Measurements from ENCODE around the gene MYL12A. TPM values are rescaled to one million over a fixed set of nuclear protein-coding genes. Genes with fewer than 3 reads are reported as not detected.
A peak's percentile ranks its signal among the peaks of the same experiment; 100 is the strongest.

MYL12A gene
- total and polyA plus RNA-seq, 2 of the 8 experiments (the other 6 are each of a cell fraction or from before 2014, with no cell fraction given) = 188 to 247 TPM

- no peak for TF ChIP-seq ATF2 (IDR thresholded peaks at IDR 0.05; ENCODE audit: low read length)
- TF ChIP-seq CEBPB (IDR thresholded peaks at IDR 0.05; ENCODE audit: low read depth, low read length) = no peak
- TF ChIP-seq CHD1 (IDR thresholded peaks at IDR 0.05; ENCODE audit: low read depth, low read length) = peak; percentile 86
- TF ChIP-seq MAX (IDR thresholded peaks at IDR 0.05) = peak; percentile 46; the same call in 1 of the 2 replicates
- TF ChIP-seq NANOG (IDR thresholded peaks at IDR 0.05; ENCODE audit: insufficient read depth, low read depth, low read length, poor library complexity, severe bottlenecking) = no peak
- TF ChIP-seq HDAC2 (IDR thresholded peaks at IDR 0.05; ENCODE audit: borderline replicate concordance in 1 of 2, low read depth in 2 of 2, low read length in 2 of 2) = peak in 1 of 2 experiments; percentile 21; a peak in 1 of 4 replicates
- TF ChIP-seq TCF12 (IDR thresholded peaks at IDR 0.05; ENCODE audit: low read depth, low read length) = no peak
- peak; percentile 96 for TF ChIP-seq ASH2L (IDR thresholded peaks at IDR 0.05; ENCODE audit: low read length)
- peak; percentile 73 for TF ChIP-seq TAF1 (IDR thresholded peaks at IDR 0.05; ENCODE audit: low read depth, low read length)
- no peak for TF ChIP-seq RNF2 (IDR thresholded peaks at IDR 0.05; ENCODE audit: borderline replicate concordance, low read depth, low read length, missing control alignments, poor library complexity, severe bottlenecking)
- TF ChIP-seq BACH1 (IDR thresholded peaks at IDR 0.05; ENCODE audit: low read length) = no peak
- no peak for TF ChIP-seq EZH2 (IDR thresholded peaks at IDR 0.05; ENCODE audit: low read depth, low read length, severe bottlenecking)
- no peak for TF ChIP-seq FOSL1 (IDR thresholded peaks at IDR 0.05; ENCODE audit: insufficient read depth, low read depth, low read length)
- TF ChIP-seq SUZ12 (IDR thresholded peaks at IDR 0.05; ENCODE audit: low read length) = no peak
- TF ChIP-seq SRF (IDR thresholded peaks at IDR 0.05; ENCODE audit: low read depth, low read length) = no peak
- no peak for TF ChIP-seq MAFK (IDR thresholded peaks at IDR 0.05; ENCODE audit: low read depth, low read length)
- peak; percentile 14 for TF ChIP-seq TAF7 (optimal IDR thresholded peaks at IDR 0.05; ENCODE audit: borderline replicate concordance, low read depth, low read length)
- no peak for TF ChIP-seq E2F6 (IDR thresholded peaks at IDR 0.05)
- 0 out of 2 replicates have a peak, but pooled peaks have one; percentile 5 for TF ChIP-seq YY1 (IDR thresholded peaks at IDR 0.05; ENCODE audit: low read depth, low read length)
- peak; percentile 26; the same call in 1 of the 2 replicates for TF ChIP-seq SIX5 (IDR thresholded peaks at IDR 0.05; ENCODE audit: low read depth, low read length)
- TF ChIP-seq POU5F1 (IDR thresholded peaks at IDR 0.05; ENCODE audit: low read depth, low read length) = no peak
These were observed 14.0 kb downstream of the MYL12A start, which contains the start of gene MYL12B (continued) for GRCh38 chr18:3261373-3262233.
